ENCODE measurements around the gene NCDN.
A peak's percentile ranks its signal among the peaks of the same experiment; 100 is the strongest.

NCDN gene

DNA sequence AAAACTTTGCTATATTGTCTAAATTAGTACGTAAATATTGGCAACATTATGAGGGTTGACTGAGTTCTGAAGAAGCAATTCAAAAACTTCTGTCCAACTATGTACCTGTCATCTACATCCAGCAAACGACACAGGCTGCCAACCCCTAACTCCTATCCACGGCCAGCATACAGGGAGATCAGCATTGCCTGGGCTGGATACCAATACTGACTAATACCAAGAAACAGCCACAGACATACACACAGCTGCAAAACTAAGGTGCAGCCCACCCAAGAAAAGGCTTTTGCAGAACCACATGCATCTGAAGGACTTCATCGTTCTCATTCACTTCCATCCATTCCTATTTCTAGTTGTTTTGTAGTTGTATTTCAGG, 2.4 kb upstream of the NCDN start:
- DNase-seq (ENCODE audit: low spot score): no peak

GRCh38 chr1:35555601-35556477, 1.8 kb upstream of the NCDN start:
- DNase-seq (ENCODE audit: low spot score): no peak

- no peak for DNase-seq (ENCODE audit: low spot score)
Measured at GRCh38 chr1:35556484-35557117, 998 bp upstream of the NCDN start.

DNA sequence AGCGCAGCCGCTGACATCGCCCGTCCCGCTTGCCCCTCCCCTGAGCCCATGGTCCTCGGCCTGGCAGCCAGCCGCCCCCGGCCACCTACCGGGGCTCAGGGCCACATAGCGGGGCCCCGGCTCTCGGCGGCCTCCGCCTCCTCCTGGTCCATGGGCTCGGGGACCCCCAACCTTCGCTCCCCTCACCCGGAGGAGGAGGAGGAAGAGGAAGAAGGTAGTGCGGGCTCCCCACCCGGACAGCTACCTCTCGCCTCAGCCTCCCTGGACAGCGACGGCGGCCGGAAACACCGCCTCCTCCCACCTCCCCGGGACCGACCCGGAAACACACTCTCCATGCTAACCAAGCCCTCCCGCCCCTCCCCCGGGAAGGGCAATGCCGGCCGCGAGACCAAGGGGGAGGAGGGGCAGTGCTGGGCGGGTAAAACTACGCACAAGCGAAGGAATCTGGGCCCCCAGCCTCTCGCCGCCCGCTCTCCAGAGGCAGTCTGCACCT, 435 bp upstream of the NCDN start, which contains the start of gene KIAA0319L:
Gene KIAA0319L, minus strand, starts transcription at position 286 of the 493 bp plus-strand sequence. CDS start 2,912 bp downstream, outside the sequence.
- DNase-seq (ENCODE audit: low spot score): peak; percentile 84

DNA sequence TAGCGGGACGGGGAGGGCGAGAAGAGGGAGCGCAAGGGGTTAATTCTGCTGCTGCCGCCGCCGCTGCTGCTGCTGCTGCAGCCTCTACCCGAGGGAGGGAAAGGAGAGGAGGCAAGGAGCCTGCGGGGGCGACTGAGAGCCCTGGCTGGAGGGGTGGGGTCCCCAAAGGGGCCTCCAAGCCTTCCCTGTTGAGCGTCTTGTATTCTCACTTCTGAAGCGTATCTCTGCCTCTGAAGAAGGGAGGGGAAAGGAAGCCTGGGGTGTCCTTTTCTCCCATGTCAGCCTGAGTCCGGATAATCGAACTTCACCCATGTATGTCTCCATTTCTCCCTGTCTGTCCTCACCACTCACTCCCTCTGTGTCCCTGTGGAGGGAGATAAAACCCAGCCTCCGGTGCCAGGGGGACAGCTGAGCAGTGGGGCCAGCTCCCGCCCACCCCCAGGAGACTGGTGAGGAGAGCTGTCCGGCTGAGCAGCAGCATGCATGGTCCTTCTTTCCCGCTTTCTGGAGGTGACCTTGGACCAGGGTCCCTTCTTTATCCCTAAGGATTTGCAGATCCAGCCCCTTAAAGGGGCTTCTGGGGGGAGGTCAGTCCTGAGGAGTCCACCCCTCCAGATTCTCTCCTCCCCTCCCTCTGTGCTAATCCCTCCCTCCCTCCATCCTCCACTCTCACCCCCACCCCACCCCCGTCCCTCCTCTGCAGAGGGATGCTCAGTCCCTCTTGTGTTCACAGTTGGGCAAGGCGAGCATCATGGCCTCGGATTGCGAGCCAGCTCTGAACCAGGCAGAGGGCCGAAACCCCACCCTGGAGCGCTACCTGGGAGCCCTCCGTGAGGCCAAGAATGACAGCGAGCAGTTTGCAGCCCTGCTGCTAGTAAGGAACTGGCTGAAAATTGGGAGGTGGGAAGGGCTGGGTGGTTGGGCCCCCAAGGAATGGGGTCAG, 1.0 kb downstream of the NCDN start:
- DNase-seq (ENCODE audit: low spot score): no peak

DNA sequence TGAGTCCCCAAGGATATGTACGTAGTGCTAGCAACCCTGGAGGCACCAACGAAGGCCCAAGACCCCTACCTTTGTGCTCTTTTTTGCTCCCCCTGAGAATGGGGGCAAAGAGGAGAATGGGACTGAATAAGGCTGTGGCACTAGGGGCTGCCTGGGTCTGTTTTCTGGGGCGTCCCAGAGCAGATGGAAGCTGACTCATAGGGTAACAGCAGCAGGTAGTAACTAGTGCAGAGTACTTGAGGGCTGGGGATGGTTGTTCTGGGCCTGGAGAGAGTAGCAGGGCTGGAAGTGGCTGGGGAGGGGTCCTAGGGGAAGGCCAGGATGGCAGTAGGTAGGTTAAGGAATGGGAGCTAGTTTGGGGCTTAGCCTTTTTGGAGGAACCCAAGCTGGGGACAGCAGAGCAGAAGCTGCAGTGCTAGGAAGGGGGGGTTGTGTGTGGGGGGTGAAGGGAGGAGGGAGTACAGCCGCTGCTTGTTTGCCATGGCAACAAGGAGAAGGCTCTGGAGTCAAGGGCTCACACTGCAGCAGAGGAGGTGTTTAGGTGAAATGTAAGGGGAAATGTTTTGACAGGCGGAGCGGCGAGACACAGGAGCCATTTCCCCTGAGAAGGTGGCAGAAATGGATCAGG, 1.8 kb downstream of the NCDN start:
- DNase-seq (ENCODE audit: low spot score): no peak

GRCh38 chr1:35560256-35561225, 2.9 kb downstream of the NCDN start:
- no peak for DNase-seq (ENCODE audit: low spot score)

GRCh38 chr1:35561297-35561971, 3.8 kb downstream of the NCDN start:
- no peak for DNase-seq (ENCODE audit: low spot score)

DNA sequence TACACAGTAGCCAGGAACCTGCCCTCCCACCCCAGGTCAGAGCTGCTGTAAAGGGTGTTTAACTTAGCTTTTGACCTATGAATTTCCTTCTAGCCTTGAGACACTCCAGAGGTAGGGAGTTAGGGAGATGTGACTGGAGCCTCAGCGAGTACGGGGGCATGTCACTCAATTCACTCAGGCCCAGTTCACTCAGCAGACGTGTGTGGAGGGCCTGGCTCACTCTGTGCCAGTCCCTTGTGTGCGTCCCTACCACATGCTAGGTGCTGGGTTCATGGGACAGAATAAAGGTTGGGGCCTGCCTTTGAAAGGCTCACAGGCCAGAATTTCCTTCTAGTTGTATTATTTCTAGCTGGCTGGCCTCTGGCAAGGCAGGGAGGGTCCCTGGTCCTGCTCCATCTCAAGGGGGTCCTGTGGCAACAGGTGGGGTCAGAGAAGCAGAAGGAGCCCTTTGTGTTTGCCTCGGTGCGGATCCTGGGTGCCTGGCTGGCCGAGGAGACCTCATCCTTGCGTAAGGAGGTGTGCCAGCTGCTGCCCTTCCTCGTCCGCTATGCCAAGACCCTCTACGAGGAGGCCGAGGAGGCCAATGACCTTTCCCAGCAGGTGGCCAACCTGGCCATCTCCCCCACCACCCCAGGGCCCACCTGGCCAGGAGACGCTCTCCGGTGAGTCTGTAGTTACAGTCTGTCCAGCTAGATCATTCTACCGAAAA, 4.5 kb downstream of the NCDN start:
- no peak for DNase-seq (ENCODE audit: low spot score)

DNA sequence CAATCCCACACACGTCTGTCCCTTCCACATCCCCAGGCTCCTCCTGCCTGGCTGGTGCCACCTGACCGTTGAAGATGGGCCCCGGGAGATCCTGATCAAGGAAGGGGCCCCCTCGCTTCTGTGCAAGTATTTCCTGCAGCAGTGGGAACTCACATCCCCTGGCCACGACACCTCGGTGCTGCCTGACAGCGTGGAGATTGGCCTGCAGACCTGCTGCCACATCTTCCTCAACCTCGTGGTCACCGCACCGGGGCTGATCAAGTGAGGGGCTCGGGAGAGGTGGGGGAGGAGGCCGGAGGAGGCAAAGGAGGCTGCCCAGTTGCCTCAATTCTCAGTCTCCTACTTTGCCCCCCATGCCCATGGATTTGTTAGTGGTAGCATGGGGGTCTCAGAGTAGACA, 5.6 kb downstream of the NCDN start:
- no peak for DNase-seq (ENCODE audit: low spot score)

- peak; percentile 93 for DNase-seq (ENCODE audit: low spot score)
Measured at GRCh38 chr1:35564037-35564883, 6.7 kb downstream of the NCDN start.

DNA sequence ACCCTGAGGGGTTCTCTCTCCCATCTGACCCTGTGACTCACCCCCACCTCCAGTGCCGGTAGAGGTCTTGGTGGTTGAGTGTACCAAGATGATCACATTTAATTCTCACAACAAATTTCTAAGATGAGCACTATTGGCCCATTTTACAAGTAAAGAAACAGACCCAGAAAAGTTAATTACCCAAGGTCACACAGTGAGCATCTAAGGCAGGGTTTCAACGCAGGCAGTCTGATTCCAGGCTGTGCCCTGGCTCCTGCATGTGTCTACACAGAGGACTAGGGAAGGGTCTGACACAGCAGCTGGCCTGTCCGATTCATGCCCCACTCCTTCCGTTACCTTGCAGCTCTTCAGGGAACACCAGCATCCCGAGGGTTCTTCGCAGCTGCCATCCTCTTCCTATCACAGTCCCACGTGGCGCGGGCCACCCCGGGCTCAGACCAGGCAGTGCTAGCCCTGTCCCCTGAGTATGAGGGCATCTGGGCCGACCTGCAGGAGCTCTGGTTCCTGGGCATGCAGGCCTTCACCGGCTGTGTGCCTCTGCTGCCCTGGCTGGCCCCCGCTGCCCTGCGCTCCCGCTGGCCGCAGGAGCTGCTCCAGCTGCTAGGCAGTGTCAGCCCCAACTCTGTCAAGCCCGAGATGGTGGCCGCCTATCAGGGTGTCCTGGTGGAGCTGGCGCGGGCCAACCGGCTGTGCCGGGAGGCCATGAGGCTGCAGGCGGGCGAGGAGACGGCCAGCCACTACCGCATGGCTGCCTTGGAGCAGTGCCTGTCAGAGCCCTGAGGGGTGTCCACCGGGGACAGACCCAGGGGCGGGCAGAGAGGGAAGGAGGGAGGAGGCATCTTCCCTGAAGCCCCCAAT, 7.5 kb downstream of the NCDN start:
- DNase-seq (ENCODE audit: low spot score): no peak

DNA sequence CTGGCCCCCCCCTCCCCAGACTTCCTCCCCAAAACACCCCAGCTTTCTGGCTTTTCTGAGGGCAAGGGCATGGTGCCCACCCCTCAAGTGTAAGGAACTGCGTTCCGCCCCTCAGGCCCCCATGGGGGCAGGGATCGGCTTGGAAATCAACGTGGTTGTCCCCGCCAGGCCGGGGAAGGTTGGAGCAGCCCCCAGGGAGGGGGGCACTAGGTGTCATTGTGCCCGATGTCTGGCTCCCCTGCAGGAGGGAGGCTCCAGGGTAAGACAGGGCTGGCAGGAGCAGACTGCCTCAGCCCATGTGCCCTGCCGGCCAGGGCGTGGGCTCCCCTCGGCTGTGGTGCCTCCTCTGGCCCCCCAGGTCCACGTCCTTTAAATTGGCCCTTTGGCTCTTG, 8.1 kb downstream of the NCDN start:
- DNase-seq (ENCODE audit: low spot score): no peak

GRCh38 chr1:35567947-35568558, 10.5 kb downstream of the NCDN start:
- no peak for DNase-seq (ENCODE audit: low spot score)

DNA sequence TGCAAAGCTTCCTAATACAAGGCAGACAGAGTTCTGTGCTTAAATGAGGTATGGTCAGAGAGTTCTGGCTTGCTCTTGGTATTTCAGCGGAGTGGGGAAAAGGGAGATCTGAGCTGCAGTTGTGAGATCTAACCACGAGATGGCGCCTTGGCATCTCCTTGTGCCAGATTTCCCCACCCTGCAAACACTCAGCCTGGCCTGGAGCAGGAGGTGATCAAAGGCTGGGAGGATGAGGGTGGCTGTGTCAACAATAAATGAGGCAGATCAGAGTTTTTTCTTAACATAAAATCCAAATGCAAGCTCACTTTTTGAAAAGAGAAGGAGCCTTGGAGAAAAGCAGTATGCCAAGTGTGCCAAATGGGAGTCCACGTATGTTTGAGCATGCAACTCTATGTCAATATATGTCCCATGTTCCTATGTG, 11.4 kb downstream of the NCDN start:
- peak; percentile 93 for DNase-seq (ENCODE audit: low spot score)

- no peak for DNase-seq (ENCODE audit: low spot score)
Measured at GRCh38 chr1:35569936-35570335, 12.3 kb downstream of the NCDN start.

DNA sequence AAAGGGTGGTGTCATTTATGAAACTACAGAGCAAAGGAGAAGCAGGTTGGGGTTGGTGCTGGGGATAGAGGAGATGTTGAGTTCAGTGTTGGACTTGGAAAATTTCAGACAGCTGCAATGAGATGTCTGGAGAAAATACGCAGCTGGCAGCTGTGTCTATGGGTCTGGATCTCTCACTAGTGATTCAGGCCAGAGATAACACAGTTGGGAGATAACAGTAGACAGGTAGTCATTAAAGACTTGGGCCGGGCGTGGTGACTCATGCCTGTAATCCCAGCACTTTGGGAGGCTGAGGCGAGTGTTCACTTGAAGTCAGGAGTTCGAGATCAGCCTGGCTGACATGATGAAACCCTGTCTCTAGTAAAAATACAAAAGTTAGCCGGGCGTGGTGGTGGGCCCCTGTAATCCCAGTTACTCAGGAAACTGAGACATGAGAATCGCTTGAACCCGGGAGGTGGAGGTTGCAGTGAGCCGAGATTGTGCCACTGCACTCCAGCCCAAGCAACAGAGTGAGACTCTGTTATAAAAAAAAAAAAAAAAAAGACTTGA, 13.1 kb downstream of the NCDN start:
- no peak for DNase-seq (ENCODE audit: low spot score)
